ENCODE data around the gene CALY. TPM values are rescaled to one million over a fixed set of nuclear protein-coding genes. Genes with fewer than 3 reads are reported as not detected.
"Not testable (repeated sequence)": the region's sequence is repeated elsewhere in the genome, so short reads cannot be mapped to it uniquely, and the experiment has no call there.

Gene CALY
- polyA plus RNA-seq, 1 of the 3 experiments (the other 2 are of a cell fraction), result 3.3 TPM

- Histone ChIP-seq H2AFZ (ENCODE audit: low read depth) (no peak overlapping the region), H3F3A (replicated peaks; ENCODE audit: insufficient read depth) (peaks cover 7% of the 10 kb centered on the region), H4K20me1 (ENCODE audit: insufficient read depth) (no peaks in the 10 kb centered on the region), H3K4me1 (ENCODE audit: control insufficient read depth in 1 of 2, insufficient read depth in 2 of 2, low read depth in 1 of 2, low read length in 1 of 2) (peaks cover 7 to 36% of the 10 kb centered on the region in 2 experiments; a peak in 2 of 4 replicates), H3K36me3 (replicated peaks in 1 of 2; ENCODE audit: control insufficient read depth in 1 of 2, insufficient read depth in 2 of 2, low read length in 1 of 2) (no peaks in the 10 kb centered on the region), H3K9ac (no peak overlapping the region), H3K79me2 (ENCODE audit: insufficient read depth) (no peaks in the 10 kb centered on the region), H3K9me3 (no peaks in the 10 kb centered on the region), H3K4me3 (ENCODE audit: low read depth in 2 of 2, low read length in 1 of 2) (peak overlapping the region in 1 of 2 experiments; percentile 48; a peak in 2 of 4 replicates), H3K4me2 (peak overlapping the region; percentile 60; the same call in 1 of the 2 replicates), H3K27ac (ENCODE audit: low read depth in 2 of 2, low read length in 1 of 2) (peak overlapping the region in 1 of 2 experiments; percentile 93; a peak in 2 of 4 replicates), H3K27me3 (ENCODE audit: insufficient read depth) (no peaks in the 10 kb centered on the region), H3K9me2 (no peaks in the 10 kb centered on the region)
- CTCF ChIA-PET, result interaction anchor here (0.6 to 2.9 kb wide), 4 partner anchors 10 to 808 kb away, joined by 3 to 15 read pairs (median 7); partner anchors contain the start of gene CALY
- peak; percentile 91 for DNase-seq
- WGBS (ENCODE audit: low lambda C conversion rate), result 0% methylated on average over 3 of the region's 13 CpGs
- POLR2A ChIA-PET, result interaction anchor here (0.8 to 1.7 kb wide), 5 partner anchors 9 to 49 kb away, joined by 3 to 6 read pairs (median 4); partner anchors contain the start of genes CALY and ECHS1
- TF ChIP-seq YY1 (IDR thresholded peaks at IDR 0.05; ENCODE audit: low read depth) (no peak), TCF12 (IDR thresholded peaks at IDR 0.05) (no peak), TEAD4 (IDR thresholded peaks at IDR 0.05; ENCODE audit: borderline replicate concordance, insufficient read depth) (no peak), USF1 (IDR thresholded peaks at IDR 0.05; ENCODE audit: borderline replicate concordance, low read depth) (no peak), NFIC (IDR thresholded peaks at IDR 0.05; ENCODE audit: borderline replicate concordance) (peak; percentile 42; the same call in 1 of the 2 replicates), CHD2 (IDR thresholded peaks at IDR 0.05; ENCODE audit: low read length, partially characterized antibody) (no peak), SIN3A (IDR thresholded peaks at IDR 0.05; ENCODE audit: borderline replicate concordance, low read depth, low read length) (no peak), PBX3 (IDR thresholded peaks at IDR 0.05) (no peak), SMC3 (IDR thresholded peaks at IDR 0.05; ENCODE audit: low read depth, low read length) (no peak), TAF1 (IDR thresholded peaks at IDR 0.05; ENCODE audit: borderline replicate concordance, low read depth, low read length) (no peak; the same call in 1 of the 2 replicates), POLR2AphosphoS5 (IDR thresholded peaks at IDR 0.05; ENCODE audit: low read depth, low read length) (peak; percentile 48; the same call in 1 of the 2 replicates), MEF2A (IDR thresholded peaks at IDR 0.05; ENCODE audit: borderline replicate concordance, low read depth) (no peak), RXRA (IDR thresholded peaks at IDR 0.05; ENCODE audit: borderline replicate concordance, low read depth) (no peak), MAX (IDR thresholded peaks at IDR 0.05; ENCODE audit: low read depth) (no peak), GABPA (IDR thresholded peaks at IDR 0.05; ENCODE audit: low read depth) (peak; percentile 65), RAD21 (IDR thresholded peaks at IDR 0.05; ENCODE audit: low read length) (no peak), ZBTB33 (IDR thresholded peaks at IDR 0.05; ENCODE audit: borderline replicate concordance, low read depth) (no peak), FOXJ3 (CRISPR knock-in tag; IDR thresholded peaks at IDR 0.05) (no peak), EP300 (IDR thresholded peaks at IDR 0.05; ENCODE audit: borderline replicate concordance in 1 of 2, low read depth in 1 of 2, low read length in 1 of 2) (no peak), RFX5 (IDR thresholded peaks at IDR 0.05; ENCODE audit: low read length) (no peak), JUND (IDR thresholded peaks at IDR 0.05) (no peak), ELF1 (IDR thresholded peaks at IDR 0.05) (no peak), RCOR1 (IDR thresholded peaks at IDR 0.05; ENCODE audit: low read length) (peak; percentile 40; the same call in 1 of the 2 replicates), MXI1 (IDR thresholded peaks at IDR 0.05; ENCODE audit: low read depth, low read length) (peak; percentile 57; the same call in 1 of the 2 replicates)
Measured at GRCh38 chr10:133324198-133324792, 12.4 kb downstream of the CALY start.

GRCh38 chr10:133322064-133322709, 14.5 kb downstream of the CALY start:
- CTCF ChIA-PET; H3K9ac ChIP-seq; H3K9me2 ChIP-seq; H3K9me3 ChIP-seq; H2AFZ ChIP-seq (ENCODE audit: low read depth); H3K4me3 ChIP-seq (ENCODE audit: low read depth in 2 of 2, low read length in 1 of 2); DNase-seq; POLR2A ChIA-PET; H3K79me2 ChIP-seq (ENCODE audit: insufficient read depth); H3K27ac ChIP-seq (ENCODE audit: low read depth in 2 of 2, low read length in 1 of 2); H4K20me1 ChIP-seq (ENCODE audit: insufficient read depth); H3K36me3 ChIP-seq (replicated peaks in 1 of 2; ENCODE audit: control insufficient read depth in 1 of 2, insufficient read depth in 2 of 2, low read length in 1 of 2); H3K4me2 ChIP-seq; H3F3A ChIP-seq (replicated peaks; ENCODE audit: insufficient read depth); H3K27me3 ChIP-seq (ENCODE audit: insufficient read depth): not testable (repeated sequence)
- WGBS (ENCODE audit: low lambda C conversion rate), result 93% methylated on average over 12 of the region's 14 CpGs
- H3K4me1 ChIP-seq (ENCODE audit: control insufficient read depth in 1 of 2, insufficient read depth in 2 of 2, low read depth in 1 of 2, low read length in 1 of 2), result peaks cover 2 to 23% of the 10 kb centered on the region in 2 experiments; a peak in 2 of 4 replicates

Measured in SK-N-SH (cell line).